Measurements from ENCODE around the gene HNRNPA3.

- TF ChIP-seq EZH2 (IDR thresholded peaks at IDR 0.05; ENCODE audit: borderline replicate concordance, insufficient read depth, low read length, poor library complexity, severe bottlenecking) (no peak), POLR2AphosphoS5 (IDR thresholded peaks at IDR 0.05) (no peak), RAD21 (conservative IDR thresholded peaks at IDR 0.05) (no peak), CTCF (IDR thresholded peaks at IDR 0.05; ENCODE audit: poor library complexity, severe bottlenecking) (no peak), TAF1 (IDR thresholded peaks at IDR 0.05; ENCODE audit: low read depth) (no peak), EP300 (conservative IDR thresholded peaks at IDR 0.05; ENCODE audit: poor library complexity, severe bottlenecking) (no peak), REST (IDR thresholded peaks at IDR 0.05; ENCODE audit: borderline replicate concordance) (no peak), MXI1 (conservative IDR thresholded peaks at IDR 0.05; ENCODE audit: poor library complexity, severe bottlenecking) (no peak)
Measured at GRCh38 chr2:177221970-177222369, 9.4 kb downstream of the HNRNPA3 start.
